ENCODE results near the gene SLC26A3.

DNA sequence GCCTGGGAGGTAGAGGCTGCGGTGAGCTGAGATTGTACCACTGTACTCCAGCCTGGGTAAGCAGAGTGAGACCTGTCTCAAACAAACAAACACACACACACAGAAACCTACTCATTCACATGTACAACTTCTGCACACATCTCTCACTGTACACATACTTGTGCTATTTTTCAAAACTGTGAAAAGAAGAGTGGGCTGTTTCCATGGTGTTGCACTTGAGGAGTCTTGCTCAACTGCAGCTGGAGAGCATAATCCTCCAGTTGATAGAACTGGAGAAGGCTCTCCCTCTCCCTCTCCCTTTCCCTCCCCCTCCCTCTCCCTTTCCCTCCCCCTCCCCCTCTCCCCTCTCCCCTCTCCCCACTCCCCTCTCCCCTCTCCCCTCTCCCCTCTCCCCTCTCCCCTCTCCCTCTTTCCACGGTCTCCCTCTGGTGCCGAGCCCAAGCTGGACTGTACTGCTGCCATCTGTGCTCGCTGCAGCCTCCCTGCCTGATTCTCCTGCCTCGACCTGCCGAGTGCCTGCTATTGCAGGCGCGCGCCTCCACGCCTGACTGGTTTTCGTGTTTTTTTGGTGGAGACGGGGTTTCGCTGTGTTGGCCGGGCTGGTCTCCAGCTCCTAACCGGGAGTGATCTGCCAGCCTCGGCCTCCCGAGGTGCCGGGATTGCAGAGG, 44.3 kb upstream of the SLC26A3 start:
- TF ChIP-seq, protein P1, sequence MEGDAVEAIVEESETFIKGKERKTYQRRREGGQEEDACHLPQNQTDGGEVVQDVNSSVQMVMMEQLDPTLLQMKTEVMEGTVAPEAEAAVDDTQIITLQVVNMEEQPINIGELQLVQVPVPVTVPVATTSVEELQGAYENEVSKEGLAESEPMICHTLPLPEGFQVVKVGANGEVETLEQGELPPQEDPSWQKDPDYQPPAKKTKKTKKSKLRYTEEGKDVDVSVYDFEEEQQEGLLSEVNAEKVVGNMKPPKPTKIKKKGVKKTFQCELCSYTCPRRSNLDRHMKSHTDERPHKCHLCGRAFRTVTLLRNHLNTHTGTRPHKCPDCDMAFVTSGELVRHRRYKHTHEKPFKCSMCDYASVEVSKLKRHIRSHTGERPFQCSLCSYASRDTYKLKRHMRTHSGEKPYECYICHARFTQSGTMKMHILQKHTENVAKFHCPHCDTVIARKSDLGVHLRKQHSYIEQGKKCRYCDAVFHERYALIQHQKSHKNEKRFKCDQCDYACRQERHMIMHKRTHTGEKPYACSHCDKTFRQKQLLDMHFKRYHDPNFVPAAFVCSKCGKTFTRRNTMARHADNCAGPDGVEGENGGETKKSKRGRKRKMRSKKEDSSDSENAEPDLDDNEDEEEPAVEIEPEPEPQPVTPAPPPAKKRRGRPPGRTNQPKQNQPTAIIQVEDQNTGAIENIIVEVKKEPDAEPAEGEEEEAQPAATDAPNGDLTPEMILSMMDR (IDR thresholded peaks at IDR 0.05; ENCODE audit: low read depth, low read length, missing input control), result no peak
- TF ChIP-seq, protein P2, sequence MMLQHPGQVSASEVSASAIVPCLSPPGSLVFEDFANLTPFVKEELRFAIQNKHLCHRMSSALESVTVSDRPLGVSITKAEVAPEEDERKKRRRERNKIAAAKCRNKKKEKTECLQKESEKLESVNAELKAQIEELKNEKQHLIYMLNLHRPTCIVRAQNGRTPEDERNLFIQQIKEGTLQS (IDR thresholded peaks at IDR 0.05), result no peak
- no peak for TF ChIP-seq RXRA (IDR thresholded peaks at IDR 0.05)
